ENCODE results near the gene AOC3. TPM values are rescaled to one million over a fixed set of nuclear protein-coding genes. Genes with fewer than 3 reads are reported as not detected.

AOC3 gene
- total and polyA plus RNA-seq, 2 of the 13 experiments (the other 11 are each of a cell fraction or from before 2014, with no cell fraction given), result 8.7 to 51.7 TPM

GRCh38 chr17:42832213-42832933 is 18.6 kb upstream of the AOC3 start (continued):
- TF ChIP-seq MXD3 (CRISPR knock-in tag; IDR thresholded peaks at IDR 0.05), result no peak
- TF ChIP-seq TFDP1 (CRISPR knock-in tag; IDR thresholded peaks at IDR 0.05; ENCODE audit: borderline replicate concordance), result no peak
- TF ChIP-seq PITX1 (CRISPR knock-in tag; IDR thresholded peaks at IDR 0.05), result no peak
- no peak for TF ChIP-seq ZBTB14 (CRISPR knock-in tag; IDR thresholded peaks at IDR 0.05)
- no peak for TF ChIP-seq NR1H2 (CRISPR knock-in tag; IDR thresholded peaks at IDR 0.05; ENCODE audit: borderline replicate concordance, low read depth)
- no peak for TF ChIP-seq CENPX (CRISPR knock-in tag; IDR thresholded peaks at IDR 0.05)
- no peak for TF ChIP-seq HDAC6 (IDR thresholded peaks at IDR 0.05; ENCODE audit: low read depth, low read length)
- TF ChIP-seq TFE3 (CRISPR knock-in tag; IDR thresholded peaks at IDR 0.05), result no peak; the same call in 1 of the 2 replicates
- no peak for TF ChIP-seq TEAD3 (CRISPR knock-in tag; optimal IDR thresholded peaks at IDR 0.05; ENCODE audit: borderline replicate concordance)
- TF ChIP-seq NAIF1 (CRISPR knock-in tag; IDR thresholded peaks at IDR 0.05; ENCODE audit: borderline replicate concordance), result no peak
- TF ChIP-seq SMAD1 (CRISPR knock-in tag; IDR thresholded peaks at IDR 0.05; ENCODE audit: borderline replicate concordance, low read depth), result no peak
- TF ChIP-seq ZNF570 (CRISPR knock-in tag; IDR thresholded peaks at IDR 0.05; ENCODE audit: borderline replicate concordance), result no peak
- TF ChIP-seq TERF1 (CRISPR knock-in tag; IDR thresholded peaks at IDR 0.05), result 0 out of 2 replicates have a peak, but pooled peaks have one; percentile 11
- TF ChIP-seq PCBP2 (optimal IDR thresholded peaks at IDR 0.05; ENCODE audit: low read depth, low read length, poor library complexity, severe bottlenecking), result no peak
- TF ChIP-seq RAD21 (CRISPR knock-in tag; IDR thresholded peaks at IDR 0.05), result no peak
- TF ChIP-seq SETDB1 (CRISPR knock-in tag; IDR thresholded peaks at IDR 0.05; ENCODE audit: borderline replicate concordance), result no peak
- TF ChIP-seq PHF21A (CRISPR knock-in tag; IDR thresholded peaks at IDR 0.05), result no peak; the same call in 1 of the 2 replicates
- TF ChIP-seq ZNF850 (CRISPR knock-in tag; conservative IDR thresholded peaks at IDR 0.05), result no peak
- TF ChIP-seq REL (CRISPR knock-in tag; conservative IDR thresholded peaks at IDR 0.05), result 0 out of 2 replicates have a peak, but pooled peaks have one; percentile 2
- no peak for TF ChIP-seq CBFB (CRISPR knock-in tag; IDR thresholded peaks at IDR 0.05)
- TF ChIP-seq BCL6 (CRISPR knock-in tag; IDR thresholded peaks at IDR 0.05), result peak; percentile 16; the same call in 1 of the 2 replicates
- no peak for TF ChIP-seq HNRNPH1 (optimal IDR thresholded peaks at IDR 0.05; ENCODE audit: low read depth, low read length)
- no peak for TF ChIP-seq PHF20 (CRISPR knock-in tag; IDR thresholded peaks at IDR 0.05)
- no peak for TF ChIP-seq PRMT3 (CRISPR knock-in tag; IDR thresholded peaks at IDR 0.05; ENCODE audit: borderline replicate concordance, low read depth)

Measured in HepG2 (cell line).